OCI-LY1 (cell line): ENCODE measurements around the gene CPA4.
A peak's percentile ranks its signal among the peaks of the same experiment; 100 is the strongest.

ENCODE experiments used
- H2AFZ ChIP-seq: fragments of 200-600 bp; sonication (generic), shearing (Covaris generic); 2 replicates; pipeline ENCODE4 v1.6.0; 2014; ENCODE audit warnings: antibody characterized with exemption, mild to moderate bottlenecking, low read length
- H3F3A ChIP-seq: fragments of 200-600 bp; sonication (generic), shearing (Covaris generic); 2 replicates; pipeline ENCODE4 v1.6.0; 2014; ENCODE audit warnings: mild to moderate bottlenecking, antibody characterized with exemption, low read length, moderate library complexity; ENCODE audit not compliant: insufficient read depth
- H3K27ac ChIP-seq: fragments of 200-600 bp; sonication (generic); 2 replicates; pipeline ENCODE4 v1.5.1; 2014; ENCODE audit warnings: low read length, mixed run types, mild to moderate bottlenecking, low read depth; ENCODE audit not compliant: poor library complexity, severe bottlenecking
- H3K27me3 ChIP-seq: fragments of 200-600 bp; sonication (generic); 2 replicates; pipeline ENCODE4 v1.6.0; 2014; ENCODE audit warnings: antibody characterized with exemption, mild to moderate bottlenecking, low read length, moderate library complexity; ENCODE audit not compliant: insufficient read depth
- H3K36me3 ChIP-seq: fragments of 200-600 bp; sonication (generic); 2 replicates; pipeline ENCODE4 v1.6.1; 2014; ENCODE audit warnings: mild to moderate bottlenecking, antibody characterized with exemption, low read length, moderate library complexity, mixed read lengths; ENCODE audit not compliant: insufficient read depth
- H3K4me1 ChIP-seq: fragments of 200-600 bp; sonication (generic); 2 replicates; pipeline ENCODE4 v1.5.1; 2014; ENCODE audit warnings: mild to moderate bottlenecking, low read length, moderate library complexity; ENCODE audit not compliant: insufficient read depth, severe bottlenecking
- H3K4me2 ChIP-seq: fragments of 200-600 bp; sonication (generic), shearing (Covaris generic); 2 replicates; pipeline ENCODE4 v1.6.1; 2014; ENCODE audit warnings: low read length
- H3K4me3 ChIP-seq: fragments of 200-600 bp; sonication (generic); 2 replicates; pipeline ENCODE4 v1.5.1; 2014; ENCODE audit warnings: low read length, low read depth, mild to moderate bottlenecking, mixed read lengths; ENCODE audit not compliant: poor library complexity, severe bottlenecking
- H3K79me2 ChIP-seq: fragments of 200-600 bp; shearing (Covaris generic); 2 replicates; pipeline ENCODE4 v1.6.1; 2016; ENCODE audit warnings: mixed run types, low read length, mixed read lengths; ENCODE audit not compliant: insufficient read depth
- H3K9ac ChIP-seq: fragments of 200-600 bp; sonication (generic), shearing (Covaris generic); 2 replicates; pipeline ENCODE4 v1.6.1; 2014; ENCODE audit warnings: mild to moderate bottlenecking, low read length, mixed read lengths
- H3K9me2 ChIP-seq: fragments of 200-600 bp; sonication (generic), shearing (Covaris generic); 2 replicates; pipeline ENCODE4 v1.6.1; 2014; ENCODE audit warnings: low read depth, mild to moderate bottlenecking, low read length, mixed read lengths
- H3K9me3 ChIP-seq: fragments of 200-600 bp; shearing (Covaris generic); 2 replicates; pipeline ENCODE4 v1.6.1; 2014; ENCODE audit warnings: low read length, mixed read lengths
- H4K20me1 ChIP-seq: fragments of 200-600 bp; sonication (generic), shearing (Covaris generic); 2 replicates; pipeline ENCODE4 v1.6.0; 2016; ENCODE audit warnings: mild to moderate bottlenecking, low read length; ENCODE audit not compliant: insufficient read depth
- EZH2 ChIP-seq: fragments of 200-600 bp; sonication (generic), shearing (Covaris generic); IDR thresholded peaks from 2 replicates; pipeline ENCODE4 v1.8.0; 2017; ENCODE audit warnings: borderline replicate concordance, mixed run types, mild to moderate bottlenecking, antibody characterized with exemption, low read length, moderate library complexity, mixed read lengths
- TF ChIP-seq, protein P1 (sequence below): fragments of 200-600 bp; sonication (generic), shearing (Covaris generic); IDR thresholded peaks from 2 replicates; pipeline ENCODE4 v1.5.1; 2017; ENCODE audit warnings: mild to moderate bottlenecking, antibody characterized with exemption, low read length, moderate library complexity, mixed read lengths

Gene CPA4

DNA sequence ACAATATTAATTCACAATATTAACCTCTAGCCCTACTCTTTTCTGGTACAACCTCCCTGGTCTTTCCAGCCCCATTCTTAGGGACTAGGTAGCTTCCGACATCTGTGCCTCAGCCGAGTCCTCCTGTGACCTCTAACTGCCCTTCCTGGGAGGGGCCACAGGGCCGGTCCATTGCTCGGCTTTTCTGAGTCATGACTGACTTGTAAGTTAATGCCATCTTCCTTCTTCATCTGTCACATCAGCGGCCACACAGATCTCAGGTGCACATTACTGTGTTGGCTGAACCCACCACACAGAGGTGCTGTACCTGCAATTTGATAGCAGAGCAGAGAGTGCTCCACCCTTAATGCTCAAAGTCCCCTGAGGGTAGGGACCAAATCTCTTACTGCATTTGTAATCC is 4.1 kb upstream of the CPA4 start:
- Histone ChIP-seq H3K36me3 (no peaks in the 10 kb centered on the region), H3K27me3 (no peaks in the 10 kb centered on the region), H3K27ac (no peak overlapping the region), H3K79me2 (no peaks in the 10 kb centered on the region), H3K9me3 (no peaks in the 10 kb centered on the region), H3K9ac (no peak overlapping the region), H3K4me3 (no peak overlapping the region), H3K4me1 (peaks cover 25% of the 10 kb centered on the region), H3K9me2 (no peaks in the 10 kb centered on the region), H3F3A (no peaks in the 10 kb centered on the region), H3K4me2 (no peak overlapping the region), H2AFZ (no peak overlapping the region), H4K20me1 (no peaks in the 10 kb centered on the region)
- no peak for TF ChIP-seq EZH2
- TF ChIP-seq, protein P1, sequence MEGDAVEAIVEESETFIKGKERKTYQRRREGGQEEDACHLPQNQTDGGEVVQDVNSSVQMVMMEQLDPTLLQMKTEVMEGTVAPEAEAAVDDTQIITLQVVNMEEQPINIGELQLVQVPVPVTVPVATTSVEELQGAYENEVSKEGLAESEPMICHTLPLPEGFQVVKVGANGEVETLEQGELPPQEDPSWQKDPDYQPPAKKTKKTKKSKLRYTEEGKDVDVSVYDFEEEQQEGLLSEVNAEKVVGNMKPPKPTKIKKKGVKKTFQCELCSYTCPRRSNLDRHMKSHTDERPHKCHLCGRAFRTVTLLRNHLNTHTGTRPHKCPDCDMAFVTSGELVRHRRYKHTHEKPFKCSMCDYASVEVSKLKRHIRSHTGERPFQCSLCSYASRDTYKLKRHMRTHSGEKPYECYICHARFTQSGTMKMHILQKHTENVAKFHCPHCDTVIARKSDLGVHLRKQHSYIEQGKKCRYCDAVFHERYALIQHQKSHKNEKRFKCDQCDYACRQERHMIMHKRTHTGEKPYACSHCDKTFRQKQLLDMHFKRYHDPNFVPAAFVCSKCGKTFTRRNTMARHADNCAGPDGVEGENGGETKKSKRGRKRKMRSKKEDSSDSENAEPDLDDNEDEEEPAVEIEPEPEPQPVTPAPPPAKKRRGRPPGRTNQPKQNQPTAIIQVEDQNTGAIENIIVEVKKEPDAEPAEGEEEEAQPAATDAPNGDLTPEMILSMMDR = peak; percentile 49; the same call in 1 of the 2 replicates

DNA sequence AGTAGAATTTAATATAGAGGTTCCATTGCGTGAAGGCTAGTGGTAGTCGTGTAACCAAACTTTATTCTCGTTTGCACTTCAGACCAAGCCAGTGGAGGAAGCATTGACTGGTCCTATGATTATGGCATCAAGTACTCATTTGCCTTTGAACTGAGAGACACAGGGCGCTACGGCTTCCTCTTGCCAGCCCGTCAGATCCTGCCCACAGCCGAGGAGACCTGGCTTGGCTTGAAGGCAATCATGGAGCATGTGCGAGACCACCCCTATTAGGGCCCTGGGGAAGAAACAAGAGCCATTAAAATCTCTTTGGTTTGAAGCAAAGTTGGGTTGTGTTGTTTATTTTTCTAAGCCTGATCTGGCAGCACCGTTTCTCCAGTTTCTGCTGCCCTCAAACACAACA is 3.5 kb upstream of the CPA4 start:
- no peaks in the 10 kb centered on the region; the same call in 1 of the 2 replicates for H3K27me3 ChIP-seq
- H3K27ac ChIP-seq = no peak overlapping the region
- H3K79me2 ChIP-seq = no peaks in the 10 kb centered on the region
- peaks cover 25% of the 10 kb centered on the region for H3K4me1 ChIP-seq
- TF ChIP-seq, protein P1 = no peak
- TF ChIP-seq EZH2 = no peak
- H3K9ac ChIP-seq = no peak overlapping the region
- peak overlapping the region; percentile 9; the same call in 1 of the 2 replicates for H2AFZ ChIP-seq
- H3K9me2 ChIP-seq = no peaks in the 10 kb centered on the region
- no peaks in the 10 kb centered on the region for H3F3A ChIP-seq
- H3K4me2 ChIP-seq = no peak overlapping the region
- no peaks in the 10 kb centered on the region; the same call in 1 of the 2 replicates for H3K36me3 ChIP-seq
- H3K4me3 ChIP-seq = no peak overlapping the region
- no peaks in the 10 kb centered on the region for H4K20me1 ChIP-seq
- peaks cover 1% of the 10 kb centered on the region; the same call in 1 of the 2 replicates for H3K9me3 ChIP-seq

- Histone ChIP-seq H3K9me3 (peaks cover 2% of the 10 kb centered on the region; the same call in 1 of the 2 replicates), H3K9me2 (no peaks in the 10 kb centered on the region), H3K9ac (no peak overlapping the region), H3K27ac (no peak overlapping the region), H3K79me2 (no peaks in the 10 kb centered on the region), H3F3A (no peaks in the 10 kb centered on the region), H4K20me1 (no peaks in the 10 kb centered on the region), H3K27me3 (no peaks in the 10 kb centered on the region; the same call in 1 of the 2 replicates), H3K4me3 (no peak overlapping the region), H2AFZ (no peak overlapping the region), H3K36me3 (no peaks in the 10 kb centered on the region; the same call in 1 of the 2 replicates), H3K4me2 (no peak overlapping the region), H3K4me1 (peaks cover 25% of the 10 kb centered on the region)
- TF ChIP-seq, protein P1 = no peak
- TF ChIP-seq EZH2 = no peak
Observed at GRCh38 chr7:130290745-130291144, 2.2 kb upstream of the CPA4 start.
